ENCODE data around the gene USP53. TPM values are rescaled to one million over a fixed set of nuclear protein-coding genes. Genes with fewer than 3 reads are reported as not detected.
"Not testable (repeated sequence)": the region's sequence is repeated elsewhere in the genome, so short reads cannot be mapped to it uniquely, and the experiment has no call there.

USP53 gene
- total and polyA plus RNA-seq, 2 of the 13 experiments (the other 11 are each of a cell fraction or from before 2014, with no cell fraction given) = 5.3 to 8.1 TPM

DNA sequence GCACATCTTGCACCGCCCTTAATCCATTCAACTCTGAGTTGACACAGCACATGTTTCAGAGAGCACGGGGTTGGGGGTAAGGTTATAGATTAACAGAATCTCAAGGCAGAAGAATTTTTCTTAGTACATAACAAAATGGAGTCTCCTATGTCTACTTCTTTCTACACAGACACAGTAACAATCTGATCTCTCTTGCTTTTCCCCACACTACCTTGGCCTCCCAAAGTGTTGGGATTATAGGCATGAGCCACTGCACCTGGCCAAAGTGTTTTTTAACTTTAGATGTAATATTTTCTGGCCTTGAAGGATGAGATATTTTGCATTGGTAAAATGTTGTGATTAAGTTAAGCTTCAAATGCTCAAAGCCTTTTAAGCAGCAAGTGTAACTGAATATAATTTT lies 130.8 kb downstream of the USP53 start:
- H2AFZ ChIP-seq (ENCODE audit: low read length); H3K36me3 ChIP-seq (replicated peaks in 1 of 2; ENCODE audit: control insufficient read depth in 1 of 2, insufficient read depth in 2 of 2, low read length in 2 of 2); H3K4me1 ChIP-seq (ENCODE audit: insufficient read depth, low read length); CTCF ChIA-PET (ENCODE audit: low intra/inter-chr PET ratio, low total read pairs); H3K27ac ChIP-seq (ENCODE audit: extremely low read length, insufficient read depth, low read length); H3K9ac ChIP-seq (ENCODE audit: insufficient read depth, low read depth, low read length); intact Hi-C loops (cut with micrococcal nuclease; ENCODE audit: unreplicated experiment); H3K4me3 ChIP-seq (replicated peaks in 1 of 3; ENCODE audit: insufficient read depth in 1 of 3, low read depth in 2 of 3, low read length in 3 of 3); H4K20me1 ChIP-seq (ENCODE audit: insufficient read depth, low read length); H3K79me2 ChIP-seq (ENCODE audit: insufficient read depth, low read length); H3K4me2 ChIP-seq (ENCODE audit: low read depth, low read length); BruUV-seq (replicated peaks); DNase-seq (ENCODE audit: low spot score); ATAC-seq; H3K27me3 ChIP-seq (ENCODE audit: control insufficient read depth in 1 of 2, insufficient read depth in 2 of 2, low read length in 2 of 2); in situ Hi-C loops (cut with HindIII; ENCODE audit: extremely low pct_ligation_motif_present, low pct_unique_long_range_greater_than_20kb); H3K9me3 ChIP-seq (ENCODE audit: low read length); POLR2A ChIA-PET: not testable (repeated sequence)
- peak; percentile 30 for FAIRE-seq
- WGBS (ENCODE audit: low lambda C conversion rate) = no CpG with 5 or more reads among the region's 2 CpGs

Other genes with a start within 250 kb of the USP53 start
- not detected in 2 replicates for gene MYOZ2, start 76.9 kb upstream of the USP53 start, total RNA-seq (2016; rRNA removed; fragmentation: Illumina TruSeq; extraction: Trizol)
- gene MYOZ2, start 76.9 kb upstream of the USP53 start, polyA plus RNA-seq (2011; rRNA removed) = 0.03 TPM in 1 of 2 replicates, not detected in the other
- gene FABP2, start 109.4 kb downstream of the USP53 start, total RNA-seq (2016; rRNA removed; fragmentation: Illumina TruSeq; extraction: Trizol) = 1.2 and 1.9 TPM in 2 replicates
- gene FABP2, start 109.4 kb downstream of the USP53 start, polyA plus RNA-seq (2011; rRNA removed) = 0.72 and 0.78 TPM in 2 replicates